ENCODE data around the gene FBXW2.

The FBXW2 gene

GRCh38 chr9:120714088-120714845 is 78.9 kb downstream of the FBXW2 start, which contains the start of gene MEGF9:
Gene MEGF9, minus strand, starts transcription at chr9:120714470. Its CDS starts 112 bp downstream, at chr9:120714358.
- peak; percentile 98 for DNase-seq (ENCODE audit: low spot score)

- DNase-seq (ENCODE audit: low spot score): peak; percentile 58
Observed at GRCh38 chr9:120713257-120714087, 79.7 kb downstream of the FBXW2 start.

- DNase-seq (ENCODE audit: low spot score): no peak
Observed at GRCh38 chr9:120712539-120713031, 80.6 kb downstream of the FBXW2 start.

GRCh38 chr9:120711841-120712538 is 81.2 kb downstream of the FBXW2 start:
- no peak for DNase-seq (ENCODE audit: low spot score)

DNA sequence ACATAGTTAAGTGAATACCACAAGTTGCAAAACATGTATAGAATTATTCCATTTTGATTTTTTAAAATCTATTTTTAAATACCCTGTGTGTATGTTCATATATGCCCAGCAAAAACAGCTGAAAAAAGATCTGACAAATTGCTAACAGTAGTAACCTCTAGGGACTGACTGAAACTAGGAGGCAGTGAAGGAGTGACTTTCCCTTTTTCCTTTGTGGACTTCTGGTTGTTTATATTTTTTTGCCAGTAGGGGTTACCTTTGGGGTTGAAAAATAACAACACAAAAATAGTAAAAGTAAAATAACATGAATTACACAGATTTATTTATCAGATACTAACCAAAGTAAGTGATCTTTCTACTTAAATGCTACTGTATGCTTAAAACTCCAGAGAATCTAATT is 81.9 kb downstream of the FBXW2 start:
- no peak for DNase-seq (ENCODE audit: low spot score)

- no peak for DNase-seq (ENCODE audit: low spot score)
Observed at GRCh38 chr9:120710110-120710981, 82.9 kb downstream of the FBXW2 start.

- no peak for DNase-seq (ENCODE audit: low spot score)
Observed at GRCh38 chr9:120708526-120709224, 84.5 kb downstream of the FBXW2 start.

GRCh38 chr9:120707170-120707569 is 86.0 kb downstream of the FBXW2 start:
- no peak for DNase-seq (ENCODE audit: low spot score)
